ENCODE measurements around the gene TEX9. TPM values are rescaled to one million over a fixed set of nuclear protein-coding genes. Genes with fewer than 3 reads are reported as not detected.
A peak's percentile ranks its signal among the peaks of the same experiment; 100 is the strongest.

The TEX9 gene
- total RNA-seq, 1 donor: 12.7 TPM

DNA sequence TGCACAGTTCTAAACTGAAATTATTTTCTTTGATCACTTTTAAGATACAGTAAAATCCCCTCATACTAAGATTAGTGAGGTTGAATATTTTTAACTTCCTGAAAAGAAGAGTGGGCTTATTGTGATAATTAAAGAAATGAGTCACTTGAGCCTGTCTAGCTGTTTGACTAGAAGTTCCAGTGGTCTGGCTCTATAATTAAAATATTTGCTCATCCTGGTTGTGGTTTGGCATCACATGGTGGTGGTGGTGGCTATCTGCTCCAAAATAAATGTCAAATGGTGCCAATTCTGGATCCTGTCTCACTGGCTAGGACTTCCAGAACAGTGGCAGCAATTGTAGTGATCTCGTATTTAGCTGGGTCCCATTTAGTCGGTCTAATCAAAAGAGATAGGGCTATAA, 8.6 kb upstream of the TEX9 start:
- DNase-seq (ENCODE audit: insufficient read length, low spot score, missing footprints): no peak

DNA sequence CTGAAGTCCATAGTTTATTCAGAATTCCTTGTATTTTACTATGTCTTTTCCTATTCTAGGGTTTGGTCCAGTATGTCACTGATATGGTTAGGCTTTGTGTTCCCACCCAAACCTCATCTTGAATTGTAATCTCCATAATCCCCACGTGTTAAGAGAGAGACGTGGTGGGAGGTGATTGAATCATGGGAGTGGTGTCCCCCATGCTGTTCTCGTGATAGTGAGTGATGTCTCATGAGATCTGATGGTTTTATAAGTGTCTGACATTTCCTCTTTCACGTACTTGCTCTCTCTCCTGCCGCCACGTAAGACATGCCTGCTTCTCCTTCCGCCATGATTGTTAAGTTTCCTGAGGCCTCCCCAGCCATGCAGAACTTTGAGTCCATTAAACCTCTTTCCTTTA, 6.6 kb upstream of the TEX9 start:
- TF ChIP-seq, protein P1, sequence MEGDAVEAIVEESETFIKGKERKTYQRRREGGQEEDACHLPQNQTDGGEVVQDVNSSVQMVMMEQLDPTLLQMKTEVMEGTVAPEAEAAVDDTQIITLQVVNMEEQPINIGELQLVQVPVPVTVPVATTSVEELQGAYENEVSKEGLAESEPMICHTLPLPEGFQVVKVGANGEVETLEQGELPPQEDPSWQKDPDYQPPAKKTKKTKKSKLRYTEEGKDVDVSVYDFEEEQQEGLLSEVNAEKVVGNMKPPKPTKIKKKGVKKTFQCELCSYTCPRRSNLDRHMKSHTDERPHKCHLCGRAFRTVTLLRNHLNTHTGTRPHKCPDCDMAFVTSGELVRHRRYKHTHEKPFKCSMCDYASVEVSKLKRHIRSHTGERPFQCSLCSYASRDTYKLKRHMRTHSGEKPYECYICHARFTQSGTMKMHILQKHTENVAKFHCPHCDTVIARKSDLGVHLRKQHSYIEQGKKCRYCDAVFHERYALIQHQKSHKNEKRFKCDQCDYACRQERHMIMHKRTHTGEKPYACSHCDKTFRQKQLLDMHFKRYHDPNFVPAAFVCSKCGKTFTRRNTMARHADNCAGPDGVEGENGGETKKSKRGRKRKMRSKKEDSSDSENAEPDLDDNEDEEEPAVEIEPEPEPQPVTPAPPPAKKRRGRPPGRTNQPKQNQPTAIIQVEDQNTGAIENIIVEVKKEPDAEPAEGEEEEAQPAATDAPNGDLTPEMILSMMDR (IDR thresholded peaks at IDR 0.05; ENCODE audit: extremely low read depth, low read depth, low read length): no peak
- H3K36me3 ChIP-seq (ENCODE audit: insufficient read depth, low read length): no peaks in the 10 kb centered on the region
- peaks cover 5% of the 10 kb centered on the region for H3K27me3 ChIP-seq (ENCODE audit: insufficient read depth, low read length)
- H3K27ac ChIP-seq (ENCODE audit: low read depth, low read length): no peak overlapping the region
- H3K79me2 ChIP-seq (ENCODE audit: insufficient read depth, low read length): no peaks in the 10 kb centered on the region
- no peak overlapping the region for H3K4me3 ChIP-seq (ENCODE audit: insufficient read depth, low read length)
- peaks cover 17% of the 10 kb centered on the region for H3K4me1 ChIP-seq (ENCODE audit: insufficient read depth, low read length)
- peaks cover 4% of the 10 kb centered on the region for H3K9me3 ChIP-seq (ENCODE audit: low read depth, low read length)
- no peaks in the 10 kb centered on the region for H4K20me1 ChIP-seq (ENCODE audit: insufficient read depth, low read length)
- no peak for DNase-seq (ENCODE audit: insufficient read length, low spot score, missing footprints)
- no peak overlapping the region for H2AFZ ChIP-seq (ENCODE audit: low read length)
- no peak overlapping the region for H3K4me2 ChIP-seq (ENCODE audit: insufficient read depth, low read length)

More for the DNA sequence above, 8.6 kb upstream of the TEX9 start:
- TF ChIP-seq, protein P1 (IDR thresholded peaks at IDR 0.05; ENCODE audit: extremely low read depth, low read depth, low read length): no peak
- Histone ChIP-seq H2AFZ (ENCODE audit: low read length) (no peak overlapping the region), H3K4me1 (ENCODE audit: insufficient read depth, low read length) (peaks cover 24% of the 10 kb centered on the region), H4K20me1 (ENCODE audit: insufficient read depth, low read length) (no peaks in the 10 kb centered on the region), H3K36me3 (ENCODE audit: insufficient read depth, low read length) (no peaks in the 10 kb centered on the region), H3K27ac (ENCODE audit: low read depth, low read length) (no peak overlapping the region), H3K9me3 (ENCODE audit: low read depth, low read length) (peaks cover 2% of the 10 kb centered on the region), H3K4me2 (ENCODE audit: insufficient read depth, low read length) (peak overlapping the region; percentile 14), H3K4me3 (ENCODE audit: insufficient read depth, low read length) (no peak overlapping the region), H3K79me2 (ENCODE audit: insufficient read depth, low read length) (no peaks in the 10 kb centered on the region), H3K27me3 (ENCODE audit: insufficient read depth, low read length) (peaks cover 5% of the 10 kb centered on the region)

DNA sequence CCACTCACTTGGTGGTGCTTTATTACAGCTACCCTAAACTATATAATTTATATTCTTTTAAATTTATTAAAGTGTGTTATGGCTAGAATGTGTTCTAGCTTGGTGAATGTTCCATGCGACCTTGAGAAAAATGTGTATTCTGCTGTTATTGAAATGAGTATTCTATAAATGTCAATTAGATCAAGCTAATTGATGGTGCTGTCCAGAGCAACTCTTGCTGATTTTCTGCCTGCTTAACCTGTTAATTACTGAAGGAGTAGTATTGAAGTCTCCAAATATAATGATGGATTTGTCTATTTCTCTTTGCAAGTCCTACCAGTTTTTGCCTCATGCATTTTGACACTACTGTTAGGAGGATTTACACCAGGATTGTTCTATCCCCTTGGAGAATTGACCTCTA, 3.2 kb upstream of the TEX9 start:
- no peak overlapping the region for H3K4me3 ChIP-seq (ENCODE audit: insufficient read depth, low read length)
- H3K36me3 ChIP-seq (ENCODE audit: insufficient read depth, low read length): no peaks in the 10 kb centered on the region
- no peak for DNase-seq (ENCODE audit: insufficient read length, low spot score, missing footprints)
- H4K20me1 ChIP-seq (ENCODE audit: insufficient read depth, low read length): no peaks in the 10 kb centered on the region
- no peaks in the 10 kb centered on the region for H3K79me2 ChIP-seq (ENCODE audit: insufficient read depth, low read length)
- H3K27ac ChIP-seq (ENCODE audit: low read depth, low read length): no peak overlapping the region
- H3K9me3 ChIP-seq (ENCODE audit: low read depth, low read length): peaks cover 4% of the 10 kb centered on the region
- peaks cover 6% of the 10 kb centered on the region for H3K4me1 ChIP-seq (ENCODE audit: insufficient read depth, low read length)
- H2AFZ ChIP-seq (ENCODE audit: low read length): no peak overlapping the region
- peaks cover 5% of the 10 kb centered on the region for H3K27me3 ChIP-seq (ENCODE audit: insufficient read depth, low read length)
- TF ChIP-seq, protein P1 (IDR thresholded peaks at IDR 0.05; ENCODE audit: extremely low read depth, low read depth, low read length): no peak
- no peak overlapping the region for H3K4me2 ChIP-seq (ENCODE audit: insufficient read depth, low read length)

DNA sequence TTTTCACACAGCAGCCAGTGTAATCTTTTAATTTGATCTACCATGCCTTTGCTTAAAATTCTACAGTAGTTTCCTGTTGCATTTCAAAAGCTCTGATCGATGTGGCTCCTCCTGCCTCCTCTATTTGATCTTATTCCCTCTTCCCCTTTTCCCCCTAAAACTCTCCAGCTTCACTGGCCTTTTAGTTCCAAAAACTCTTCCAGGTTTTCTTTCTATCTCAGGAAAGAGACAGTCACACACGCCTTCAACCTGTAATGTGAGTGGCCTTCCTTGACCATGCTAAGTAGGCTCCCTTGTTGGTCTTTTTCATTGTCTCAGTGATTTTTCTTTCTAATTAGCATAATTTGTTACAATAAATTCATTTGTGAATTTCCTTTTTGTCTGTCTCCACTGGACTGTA, 985 bp downstream of the TEX9 start:
- Histone ChIP-seq H3K27me3 (ENCODE audit: insufficient read depth, low read length) (no peaks in the 10 kb centered on the region), H3K4me2 (ENCODE audit: insufficient read depth, low read length) (peak overlapping the region; percentile 96), H2AFZ (ENCODE audit: low read length) (peak overlapping the region; percentile 98), H4K20me1 (ENCODE audit: insufficient read depth, low read length) (no peaks in the 10 kb centered on the region), H3K4me3 (ENCODE audit: insufficient read depth, low read length) (peak overlapping the region; percentile 84), H3K27ac (ENCODE audit: low read depth, low read length) (no peak overlapping the region), H3K79me2 (ENCODE audit: insufficient read depth, low read length) (no peaks in the 10 kb centered on the region), H3K9me3 (ENCODE audit: low read depth, low read length) (peaks cover 4% of the 10 kb centered on the region), H3K4me1 (ENCODE audit: insufficient read depth, low read length) (peaks cover 5% of the 10 kb centered on the region), H3K36me3 (ENCODE audit: insufficient read depth, low read length) (no peaks in the 10 kb centered on the region)
- DNase-seq (ENCODE audit: insufficient read length, low spot score, missing footprints): peak; percentile 23
- TF ChIP-seq, protein P1 (IDR thresholded peaks at IDR 0.05; ENCODE audit: extremely low read depth, low read depth, low read length): no peak
